AG10803 (cell line): Measurements from ENCODE around the gene RPS6KA3.

Source experiments
- DNase-seq: peaks from one replicate; pipeline ENCODE4 v3.0.0; 2010; ENCODE audit warnings: low read depth
- H3K4me3 ChIP-seq: 2 replicates; pipeline ENCODE4 v1.5.1; 2011; ENCODE audit warnings: mild to moderate bottlenecking, low read length, control low read depth
- CTCF ChIP-seq: conservative IDR thresholded peaks from 2 replicates; pipeline ENCODE4 v1.5.1; 2011; ENCODE audit warnings: mild to moderate bottlenecking, low read length, control low read depth, inconsistent platforms

The RPS6KA3 gene

GRCh38 chrX:20300822-20301221 is 34.1 kb upstream of the RPS6KA3 start:
- no peak for DNase-seq
- TF ChIP-seq CTCF, result no peak
- H3K4me3 ChIP-seq, result no peak overlapping the region

- H3K4me3 ChIP-seq, result no peak overlapping the region
- no peak for DNase-seq
- TF ChIP-seq CTCF, result no peak
Observed at GRCh38 chrX:20294957-20295356, 28.2 kb upstream of the RPS6KA3 start.

GRCh38 chrX:20294284-20294683 is 27.6 kb upstream of the RPS6KA3 start:
- no peak overlapping the region for H3K4me3 ChIP-seq
- no peak for TF ChIP-seq CTCF
- no peak for DNase-seq

- no peak for TF ChIP-seq CTCF
- peak; percentile 40 for DNase-seq
- H3K4me3 ChIP-seq, result no peak overlapping the region
Observed at GRCh38 chrX:20285511-20285910, 18.8 kb upstream of the RPS6KA3 start.

- H3K4me3 ChIP-seq, result no peak overlapping the region
- peak; percentile 48 for DNase-seq
- no peak for TF ChIP-seq CTCF
Observed at GRCh38 chrX:20284992-20285391, 18.3 kb upstream of the RPS6KA3 start.

- no peak overlapping the region for H3K4me3 ChIP-seq
- DNase-seq, result no peak
- no peak for TF ChIP-seq CTCF
Observed at GRCh38 chrX:20284444-20284843, 17.7 kb upstream of the RPS6KA3 start.

- H3K4me3 ChIP-seq, result no peak overlapping the region
- DNase-seq, result no peak
- TF ChIP-seq CTCF, result no peak
Observed at GRCh38 chrX:20280938-20281337, 14.2 kb upstream of the RPS6KA3 start.
